Fibroblast of lung (primary cell): ENCODE measurements around the gene MIPOL1. TPM values are rescaled to one million over a fixed set of nuclear protein-coding genes. Genes with fewer than 3 reads are reported as not detected.
A peak's percentile ranks its signal among the peaks of the same experiment; 100 is the strongest.

ENCODE experiments used
- DNase-seq, 2 donors: peaks; one replicate each; pipeline versions ENCODE4 v3.0.0 to v3.0.0-alpha.2; 2010; ENCODE audit warnings: low read depth in 2 of 2
- H2AFZ ChIP-seq: 2 replicates; pipeline ENCODE4 v1.5.1; 2012; ENCODE audit warnings: low read length, control low read depth, inconsistent platforms
- H3K27ac ChIP-seq: 2 replicates; pipeline ENCODE4 v1.5.1; 2011; ENCODE audit warnings: low read length, control low read depth; ENCODE audit not compliant: insufficient read depth
- H3K27me3 ChIP-seq: 2 replicates; pipeline ENCODE4 v1.5.1; 2011; ENCODE audit warnings: mild to moderate bottlenecking, low read length; ENCODE audit not compliant: control insufficient read depth, insufficient read depth
- H3K36me3 ChIP-seq: 2 replicates; pipeline ENCODE4 v1.5.1; 2011; ENCODE audit warnings: low read length; ENCODE audit not compliant: control insufficient read depth, insufficient read depth
- H3K4me1 ChIP-seq: 2 replicates; pipeline ENCODE4 v1.5.1; 2011; ENCODE audit warnings: low read length; ENCODE audit not compliant: control insufficient read depth, insufficient read depth; ENCODE audit errors: extremely low read depth
- H3K4me2 ChIP-seq: 2 replicates; pipeline ENCODE4 v1.5.1; 2011; ENCODE audit warnings: low read length, control low read depth; ENCODE audit not compliant: insufficient read depth; ENCODE audit errors: extremely low read depth
- H3K4me3 ChIP-seq, 4 experiments: fragments of 200-600 bp in 1 of 4; sonication (generic) in 1 of 4; replicated peaks in 1 of 4; 2 replicates each; pipeline ENCODE4 v1.5.1; 2011 to 2016; ENCODE audit warnings: low read length in 4 of 4, low read depth in 3 of 4, mild to moderate bottlenecking in 3 of 4, control low read depth in 2 of 4, inconsistent platforms in 1 of 4, mixed read lengths in 1 of 4; ENCODE audit not compliant: insufficient read depth in 1 of 4; ENCODE audit errors: control extremely low read depth in 1 of 4
- H3K79me2 ChIP-seq: 2 replicates; pipeline ENCODE4 v1.5.1; 2012; ENCODE audit warnings: mild to moderate bottlenecking, low read length, inconsistent platforms; ENCODE audit not compliant: control insufficient read depth, insufficient read depth
- H3K9ac ChIP-seq: 2 replicates; pipeline ENCODE4 v1.5.1; 2011; ENCODE audit warnings: mild to moderate bottlenecking, low read length, control low read depth; ENCODE audit not compliant: insufficient read depth
- H3K9me3 ChIP-seq: 2 replicates; pipeline ENCODE4 v1.5.1; 2012; ENCODE audit warnings: low read depth, low read length; ENCODE audit not compliant: control insufficient read depth, insufficient read depth
- H4K20me1 ChIP-seq: 2 replicates; pipeline ENCODE4 v1.5.1; 2011; ENCODE audit warnings: low read length; ENCODE audit not compliant: control insufficient read depth, insufficient read depth; ENCODE audit errors: extremely low read depth
- EZH2 ChIP-seq: IDR thresholded peaks from 2 replicates; pipeline ENCODE4 v1.5.1; 2012; ENCODE audit warnings: low read length, control low read depth, mild to moderate bottlenecking; ENCODE audit errors: missing control alignments
- polyA plus RNA-seq, 2 donors: library from polyadenylated mRNA; depleted of rRNA in 1 of 2; stranded (reverse) in 1 of 2; unstranded in 1 of 2; fragments of >200 nt; gene quantifications; 2 replicates each; pipeline ENCODE4 v1.2.1, GENCODE V29; 2011 to 2012; ENCODE audit warnings: missing spikeins in 1 of 2
- total RNA-seq: library from RNA; depleted of rRNA; stranded (reverse); fragments of >200 nt; gene quantifications from 2 replicates; pipeline ENCODE4 v1.2.1, GENCODE V29; 2014
- TF ChIP-seq, protein P1 (sequence below), 2 donors: IDR thresholded peaks in 1 of 2; conservative IDR thresholded peaks in 1 of 2; 1 replicate in 1 of 2; 2 replicates in 1 of 2; pipeline ENCODE4 v1.5.1; 2011 to 2012; ENCODE audit warnings: low read length in 2 of 2, control low read depth in 1 of 2, inconsistent platforms in 1 of 2, low read depth in 1 of 2, mild to moderate bottlenecking in 1 of 2

The MIPOL1 gene
- total and polyA plus RNA-seq, 2 donors (not counting 1 experiment from before 2014, with no cell fraction given): 6.4 to 8.6 TPM

DNA sequence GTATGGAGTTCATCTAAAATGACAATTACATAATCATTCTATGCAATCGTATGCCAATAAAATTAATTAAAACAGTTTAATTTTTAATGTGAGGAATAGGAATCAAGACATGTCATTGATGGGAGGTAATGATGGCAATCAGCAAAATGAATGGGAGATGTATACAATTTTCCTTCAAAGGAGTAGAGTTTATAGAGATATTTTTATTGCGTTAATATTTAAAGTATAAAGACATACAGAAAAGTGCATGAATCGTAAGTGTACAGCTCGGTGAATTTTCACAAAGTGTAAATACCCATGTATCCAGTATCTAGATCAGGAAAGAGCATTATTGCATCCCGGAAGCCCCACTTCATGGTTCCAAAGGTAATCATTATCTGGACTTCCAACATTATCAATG is 1.2 kb downstream of the MIPOL1 start:
- Histone ChIP-seq H3K27me3 (no peaks in the 10 kb centered on the region), H3K4me3 (peak overlapping the region in 3 of 4 experiments; percentile 55 to 88 (median 72)), H3K9me3 (no peaks in the 10 kb centered on the region), H4K20me1 (no peaks in the 10 kb centered on the region), H3K79me2 (no peaks in the 10 kb centered on the region), H3K27ac (no peak overlapping the region), H3K4me2 (peak overlapping the region; percentile 87), H2AFZ (no peak overlapping the region), H3K4me1 (no peaks in the 10 kb centered on the region), H3K36me3 (no peaks in the 10 kb centered on the region), H3K9ac (no peak overlapping the region)
- DNase-seq: no peak
- TF ChIP-seq, protein P1, sequence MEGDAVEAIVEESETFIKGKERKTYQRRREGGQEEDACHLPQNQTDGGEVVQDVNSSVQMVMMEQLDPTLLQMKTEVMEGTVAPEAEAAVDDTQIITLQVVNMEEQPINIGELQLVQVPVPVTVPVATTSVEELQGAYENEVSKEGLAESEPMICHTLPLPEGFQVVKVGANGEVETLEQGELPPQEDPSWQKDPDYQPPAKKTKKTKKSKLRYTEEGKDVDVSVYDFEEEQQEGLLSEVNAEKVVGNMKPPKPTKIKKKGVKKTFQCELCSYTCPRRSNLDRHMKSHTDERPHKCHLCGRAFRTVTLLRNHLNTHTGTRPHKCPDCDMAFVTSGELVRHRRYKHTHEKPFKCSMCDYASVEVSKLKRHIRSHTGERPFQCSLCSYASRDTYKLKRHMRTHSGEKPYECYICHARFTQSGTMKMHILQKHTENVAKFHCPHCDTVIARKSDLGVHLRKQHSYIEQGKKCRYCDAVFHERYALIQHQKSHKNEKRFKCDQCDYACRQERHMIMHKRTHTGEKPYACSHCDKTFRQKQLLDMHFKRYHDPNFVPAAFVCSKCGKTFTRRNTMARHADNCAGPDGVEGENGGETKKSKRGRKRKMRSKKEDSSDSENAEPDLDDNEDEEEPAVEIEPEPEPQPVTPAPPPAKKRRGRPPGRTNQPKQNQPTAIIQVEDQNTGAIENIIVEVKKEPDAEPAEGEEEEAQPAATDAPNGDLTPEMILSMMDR (conservative IDR thresholded peaks at IDR 0.05 in 1 of 2, IDR thresholded peaks at IDR 0.05 in 1 of 2; ENCODE audit: low read depth in 1 of 2, low read length in 2 of 2): no peak
- no peak for TF ChIP-seq EZH2

DNA sequence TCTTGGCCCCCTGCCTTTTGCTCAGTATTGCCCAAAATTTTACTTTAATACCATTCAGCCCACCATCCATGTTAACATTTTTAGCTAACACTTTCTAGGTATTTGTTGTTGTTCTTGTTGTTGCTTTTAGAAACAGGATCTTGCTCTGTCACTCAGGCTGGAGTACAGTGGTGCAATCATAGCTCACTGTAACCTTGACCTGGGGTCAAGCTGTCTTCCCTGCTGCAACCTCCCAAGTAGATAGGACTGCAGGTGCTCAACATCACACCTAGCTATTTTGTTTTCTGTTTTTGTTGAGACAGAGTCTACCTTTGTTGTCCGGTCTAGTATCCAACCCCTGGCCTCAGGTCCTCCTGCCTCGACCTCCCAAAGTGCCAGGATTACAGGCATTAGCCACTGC is 4.0 kb downstream of the MIPOL1 start:
- TF ChIP-seq, protein P1 (conservative IDR thresholded peaks at IDR 0.05 in 1 of 2, IDR thresholded peaks at IDR 0.05 in 1 of 2; ENCODE audit: low read depth in 1 of 2, low read length in 2 of 2): no peak
- no peak for TF ChIP-seq EZH2
- H3K4me3 ChIP-seq: no peak overlapping the region
- no peaks in the 10 kb centered on the region for H3K9me3 ChIP-seq
- no peaks in the 10 kb centered on the region for H4K20me1 ChIP-seq
- no peak overlapping the region for H3K9ac ChIP-seq
- H2AFZ ChIP-seq: no peak overlapping the region
- H3K27ac ChIP-seq: no peak overlapping the region
- no peaks in the 10 kb centered on the region for H3K4me1 ChIP-seq
- no peaks in the 10 kb centered on the region for H3K79me2 ChIP-seq
- H3K36me3 ChIP-seq: no peaks in the 10 kb centered on the region
- DNase-seq: no peak
- no peak overlapping the region for H3K4me2 ChIP-seq
- no peaks in the 10 kb centered on the region for H3K27me3 ChIP-seq

DNA sequence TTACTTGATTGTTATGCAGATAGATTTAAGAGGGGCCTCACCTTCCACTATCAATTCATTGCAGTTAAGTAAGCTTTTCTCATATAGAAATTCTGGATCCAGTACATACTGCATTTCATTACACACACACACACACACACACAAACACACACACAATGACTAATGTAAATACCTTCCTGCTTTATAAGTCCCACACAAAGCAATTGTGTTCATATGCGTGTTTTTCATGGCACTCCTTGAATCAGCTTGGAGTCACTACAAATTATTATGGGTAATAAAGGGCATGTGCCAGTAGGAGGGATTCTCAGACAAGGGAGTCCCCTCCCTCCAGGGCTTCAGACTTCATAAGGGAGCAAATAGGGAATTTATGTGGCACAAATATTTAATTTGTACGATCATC is 4.5 kb downstream of the MIPOL1 start:
- no peaks in the 10 kb centered on the region for H3K79me2 ChIP-seq
- no peaks in the 10 kb centered on the region for H3K36me3 ChIP-seq
- H3K4me3 ChIP-seq: no peak overlapping the region
- no peak overlapping the region for H2AFZ ChIP-seq
- H3K9ac ChIP-seq: no peak overlapping the region
- H4K20me1 ChIP-seq: no peaks in the 10 kb centered on the region
- H3K27me3 ChIP-seq: no peaks in the 10 kb centered on the region
- H3K4me2 ChIP-seq: no peak overlapping the region
- no peak overlapping the region for H3K27ac ChIP-seq
- DNase-seq: peak; percentile 8 to 45
- no peaks in the 10 kb centered on the region for H3K4me1 ChIP-seq
- TF ChIP-seq, protein P1 (conservative IDR thresholded peaks at IDR 0.05 in 1 of 2, IDR thresholded peaks at IDR 0.05 in 1 of 2; ENCODE audit: low read depth in 1 of 2, low read length in 2 of 2): no peak
- no peak for TF ChIP-seq EZH2
- no peaks in the 10 kb centered on the region for H3K9me3 ChIP-seq
